Endodermal cell (in vitro differentiated cells): ENCODE data around the gene UNC5CL. TPM values are rescaled to one million over a fixed set of nuclear protein-coding genes. Genes with fewer than 3 reads are reported as not detected.

Experiments
- DNase-seq: peaks from one replicate; pipeline ENCODE4 v3.0.0-alpha.2; 2017
- H3K27ac ChIP-seq: 2 replicates; pipeline ENCODE4 v1.5.1; 2013; ENCODE audit warnings: mild to moderate bottlenecking, low read depth, low read length, moderate library complexity
- H3K27me3 ChIP-seq: 2 replicates; pipeline ENCODE4 v1.6.1; 2013; ENCODE audit warnings: mild to moderate bottlenecking, low read length, moderate library complexity; ENCODE audit not compliant: insufficient read depth, control insufficient read depth, poor library complexity, severe bottlenecking
- H3K36me3 ChIP-seq: 2 replicates; pipeline ENCODE4 v1.7.0; 2013; ENCODE audit warnings: mild to moderate bottlenecking, low read length, moderate library complexity; ENCODE audit not compliant: control insufficient read depth, insufficient read depth
- H3K4me1 ChIP-seq: one replicate; pipeline ENCODE4 v1.7.0; 2013; ENCODE audit warnings: low read length; ENCODE audit not compliant: control insufficient read depth, insufficient read depth
- H3K4me3 ChIP-seq: 2 replicates; pipeline ENCODE4 v1.5.1; 2013; ENCODE audit warnings: mild to moderate bottlenecking, low read length, moderate library complexity
- H3K9ac ChIP-seq: 2 replicates; pipeline ENCODE4 v1.6.1; 2013; ENCODE audit warnings: mild to moderate bottlenecking, low read length, moderate library complexity; ENCODE audit not compliant: poor library complexity, severe bottlenecking; ENCODE audit errors: extremely low read depth
- H3K9me3 ChIP-seq: 2 replicates; pipeline ENCODE4 v1.6.1; 2013; ENCODE audit warnings: mild to moderate bottlenecking, low read length, moderate library complexity; ENCODE audit not compliant: control insufficient read depth
- H3K27ac Mint-ChIP-seq: 2 replicates; pipeline ENCODE4 v1.8.0; 2020; ENCODE audit warnings: mixed read lengths
- H3K27me3 Mint-ChIP-seq: 2 replicates; pipeline ENCODE4 v1.8.0; 2021; ENCODE audit warnings: mild to moderate bottlenecking, mixed read lengths; ENCODE audit not compliant: insufficient read depth
- H3K36me3 Mint-ChIP-seq: 2 replicates; pipeline ENCODE4 v1.8.0; 2020; ENCODE audit warnings: low read depth, mixed read lengths
- H3K4me1 Mint-ChIP-seq: 2 replicates; pipeline ENCODE4 v1.8.0; 2020; ENCODE audit warnings: mixed read lengths
- H3K4me3 Mint-ChIP-seq: 2 replicates; pipeline ENCODE4 v1.8.0; 2020; ENCODE audit warnings: mild to moderate bottlenecking, moderate library complexity, mixed read lengths
- H3K9me3 Mint-ChIP-seq: 2 replicates; pipeline ENCODE4 v1.8.0; 2020; ENCODE audit warnings: mild to moderate bottlenecking, mixed read lengths
- CTCF ChIP-seq: fragments of 200-600 bp; sonication (generic); conservative IDR thresholded peaks from 2 replicates; pipeline ENCODE4 v1.5.0; 2021; ENCODE audit warnings: antibody characterized with exemption, mild to moderate bottlenecking
- WGBS, 2 experiments: methylation state at CpG; one replicate each; pipeline versions ENCODE4 v1.1.5 to v1.1.7; 2013; ENCODE audit warnings: missing lambda C conversion rate in 2 of 2, mixed read lengths in 1 of 2; ENCODE audit not compliant: insufficient coverage in 1 of 2, insufficient read length in 1 of 2; 5-methylcytosine and 5-hydroxymethylcytosine counted together
- total RNA-seq, 2 donors: library from RNA; stranded (reverse); fragmentation: NEBNext Ultra II Directional in 1 of 2; extraction: Animal tissue kit (Norgen Biotek cat#: 25700) in 1 of 2; gene quantifications; 2 replicates in 1 of 2; 3 replicates in 1 of 2; pipeline ENCODE4 v1.2.1, GENCODE V29; 2021

The UNC5CL gene
- total RNA-seq, 2 donors from 2014 or later: 3.8 to 4.7 TPM

GRCh38 chr6:40990301-40990700 is 48.7 kb downstream of the UNC5CL start:
- peaks cover 4% of the 10 kb centered on the region for H3K27me3 Mint-ChIP-seq
- H3K27me3 ChIP-seq: no peaks in the 10 kb centered on the region
- H3K9ac ChIP-seq: no peak overlapping the region
- TF ChIP-seq CTCF: peak; percentile 64
- no peaks in the 10 kb centered on the region for H3K9me3 Mint-ChIP-seq
- no peaks in the 10 kb centered on the region for H3K36me3 Mint-ChIP-seq
- no peak overlapping the region for H3K27ac Mint-ChIP-seq
- H3K9me3 ChIP-seq: no peaks in the 10 kb centered on the region
- no peak overlapping the region for H3K27ac ChIP-seq
- no peak overlapping the region for H3K4me3 ChIP-seq
- H3K36me3 ChIP-seq: no peaks in the 10 kb centered on the region
- DNase-seq: no peak
- no peak overlapping the region for H3K4me3 Mint-ChIP-seq
- 89 to 100% methylated on average over 2 to 4 of the region's 4 CpGs for WGBS, 2 experiments
- peaks cover 30% of the 10 kb centered on the region for H3K4me1 Mint-ChIP-seq
- no peaks in the 10 kb centered on the region for H3K4me1 ChIP-seq

GRCh38 chr6:40989204-40990169 is 49.5 kb downstream of the UNC5CL start:
- 85 to 87% methylated on average over 12 to 15 of the region's 15 CpGs for WGBS, 2 experiments
- TF ChIP-seq CTCF: no peak
- H3K36me3 ChIP-seq: no peaks in the 10 kb centered on the region
- peaks cover 4% of the 10 kb centered on the region for H3K27me3 Mint-ChIP-seq
- H3K36me3 Mint-ChIP-seq: no peaks in the 10 kb centered on the region
- DNase-seq: no peak
- no peaks in the 10 kb centered on the region for H3K9me3 Mint-ChIP-seq
- H3K9ac ChIP-seq: no peak overlapping the region
- no peaks in the 10 kb centered on the region for H3K9me3 ChIP-seq
- H3K27ac Mint-ChIP-seq: no peak overlapping the region
- no peak overlapping the region for H3K4me3 ChIP-seq
- no peak overlapping the region for H3K4me3 Mint-ChIP-seq
- H3K27me3 ChIP-seq: no peaks in the 10 kb centered on the region
- no peaks in the 10 kb centered on the region for H3K4me1 ChIP-seq
- peaks cover 26% of the 10 kb centered on the region for H3K4me1 Mint-ChIP-seq
- H3K27ac ChIP-seq: no peak overlapping the region

- H3K4me1 ChIP-seq: no peaks in the 10 kb centered on the region
- TF ChIP-seq CTCF: no peak
- H3K4me3 ChIP-seq: no peak overlapping the region
- Mint-ChIP-seq H3K27me3 (peaks cover 4% of the 10 kb centered on the region), H3K36me3 (no peaks in the 10 kb centered on the region), H3K4me1 (peaks cover 19% of the 10 kb centered on the region), H3K9me3 (no peaks in the 10 kb centered on the region), H3K4me3 (no peak overlapping the region), H3K27ac (no peak overlapping the region)
- H3K9ac ChIP-seq: no peak overlapping the region
- H3K36me3 ChIP-seq: no peaks in the 10 kb centered on the region
- H3K9me3 ChIP-seq: no peaks in the 10 kb centered on the region
- no peaks in the 10 kb centered on the region for H3K27me3 ChIP-seq
- no peak overlapping the region for H3K27ac ChIP-seq
- no peak for DNase-seq
Measured at GRCh38 chr6:40988634-40989033, 50.4 kb downstream of the UNC5CL start.
